ENCODE data around the gene JPH4. TPM values are rescaled to one million over a fixed set of nuclear protein-coding genes. Genes with fewer than 3 reads are reported as not detected.
A peak's percentile ranks its signal among the peaks of the same experiment; 100 is the strongest.

JPH4 gene
- total and polyA plus RNA-seq, 12 donors, result 0.42 to 35.8 (median 4.7) TPM

- Histone ChIP-seq H3K4me1 (replicated peaks in 1 of 2) (peaks cover 0 to 4% of the 10 kb centered on the region in 2 donors), H3K4me3 (no peak overlapping the region), H3K27me3 (peaks cover 18% of the 10 kb centered on the region), H3K27ac (no peak overlapping the region), H3K36me3 (replicated peaks in 1 of 2) (no peaks in the 10 kb centered on the region), H3K9me3 (replicated peaks in 1 of 3) (no peaks in the 10 kb centered on the region)
- 87 to 100% (median 98%) methylated on average over 1 to 8 of the region's 8 CpGs for WGBS, 4 donors
- no peak for TF ChIP-seq POLR2A (IDR thresholded peaks at IDR 0.05)
- no peak for TF ChIP-seq CTCF (IDR thresholded peaks at IDR 0.05)
- intact Hi-C loops (cut with DNase I), result no loop called here
- no peak for DNase-seq
Measured at GRCh38 chr14:23580948-23581281, 2.3 kb upstream of the JPH4 start.

GRCh38 chr14:23580152-23580926 lies 1.7 kb upstream of the JPH4 start:
- intact Hi-C loops (cut with DNase I), result no loop called here
- Histone ChIP-seq H3K9me3 (replicated peaks in 1 of 3) (no peaks in the 10 kb centered on the region), H3K36me3 (replicated peaks in 1 of 2) (no peaks in the 10 kb centered on the region), H3K4me3 (no peak overlapping the region), H3K4me1 (replicated peaks in 1 of 2) (peaks cover 0 to 4% of the 10 kb centered on the region in 2 donors), H3K27ac (no peak overlapping the region), H3K27me3 (peaks cover 24% of the 10 kb centered on the region)
- DNase-seq, result no peak
- 89 to 95% (median 90%) methylated on average over 16 to 24 of the region's 24 CpGs for WGBS, 4 donors
- TF ChIP-seq POLR2A (IDR thresholded peaks at IDR 0.05) (no peak), CTCF (IDR thresholded peaks at IDR 0.05) (no peak)

GRCh38 chr14:23579739-23580138 lies 1.1 kb upstream of the JPH4 start:
- H3K9me3 ChIP-seq (replicated peaks in 1 of 3), result no peaks in the 10 kb centered on the region
- peaks cover 29% of the 10 kb centered on the region for H3K27me3 ChIP-seq
- intact Hi-C loops (cut with DNase I), result no loop called here
- H3K27ac ChIP-seq, result no peak overlapping the region
- DNase-seq, result no peak
- H3K36me3 ChIP-seq (replicated peaks in 1 of 2), result no peaks in the 10 kb centered on the region
- no peak overlapping the region for H3K4me3 ChIP-seq
- H3K4me1 ChIP-seq (replicated peaks in 1 of 2), result peaks cover 0 to 4% of the 10 kb centered on the region in 2 donors
- TF ChIP-seq CTCF (IDR thresholded peaks at IDR 0.05) (no peak), POLR2A (IDR thresholded peaks at IDR 0.05) (no peak)

- Histone ChIP-seq H3K27ac (peak overlapping the region in 1 of 5 donors; percentile 30), H3K4me3 (no peak overlapping the region), H3K4me1 (replicated peaks in 1 of 2) (peaks cover 0 to 4% of the 10 kb centered on the region in 2 donors), H3K9me3 (replicated peaks in 1 of 3) (no peaks in the 10 kb centered on the region), H3K27me3 (peaks cover 32% of the 10 kb centered on the region), H3K36me3 (replicated peaks in 1 of 2) (no peaks in the 10 kb centered on the region)
- TF ChIP-seq CTCF (IDR thresholded peaks at IDR 0.05) (no peak), POLR2A (IDR thresholded peaks at IDR 0.05) (no peak)
- intact Hi-C loops (cut with DNase I), result no loop called here
- no peak for DNase-seq
- 62 to 85% (median 65%) methylated on average over 3 of the region's 3 CpGs for WGBS, 4 donors
Measured at GRCh38 chr14:23579311-23579630, 681 bp upstream of the JPH4 start.
